Left ventricle myocardium inferior (tissue), 1 donor: ENCODE results near the gene PIAS2. TPM values are rescaled to one million over a fixed set of nuclear protein-coding genes. Genes with fewer than 3 reads are reported as not detected.

Experiments used
- DNase-seq: peaks from one replicate; pipeline ENCODE4 v3.0.0-alpha.2; 2020
- H3K27ac ChIP-seq: fragments of 200-600 bp; replicated peaks from 2 replicates; pipeline ENCODE4 v1.8.0; 2021
- H3K27me3 ChIP-seq: fragments of 200-600 bp; 2 replicates; pipeline ENCODE4 v1.8.0; 2021; ENCODE audit warnings: low read depth
- H3K36me3 ChIP-seq: fragments of 200-600 bp; 2 replicates; pipeline ENCODE4 v1.8.0; 2021
- H3K4me1 ChIP-seq: fragments of 200-600 bp; 2 replicates; pipeline ENCODE4 v1.8.0; 2021
- H3K4me3 ChIP-seq: fragments of 200-600 bp; 2 replicates; pipeline ENCODE4 v1.8.0; 2021; ENCODE audit warnings: mild to moderate bottlenecking, moderate library complexity
- H3K9me3 ChIP-seq: fragments of 200-600 bp; replicated peaks from 2 replicates; pipeline ENCODE4 v1.8.0; 2021
- intact Hi-C: fragments of 100-400 bp; cut with micrococcal nuclease; formaldehyde crosslinking; loops from one replicate; pipeline ENCODE4 v1.11.0; 2022
- total RNA-seq: library from RNA; stranded (reverse); fragmentation: NEBNext Ultra II Directional; extraction: Animal tissue kit (Norgen Biotek cat#: 25700); gene quantifications from one replicate; pipeline ENCODE4 v1.2.1, GENCODE V29; 2021
- TF ChIP-seq, protein P1 (sequence below): fragments of 200-600 bp; IDR thresholded peaks from 2 replicates; pipeline ENCODE4 v1.8.0; 2021; ENCODE audit warnings: antibody characterized with exemption, mild to moderate bottlenecking, borderline replicate concordance
- donor health status: DM: no; HTN: yes; CAD: no; lungs with severe emphysema.

Gene PIAS2
- total RNA-seq, 1 donor from 2014 or later = 33.2 TPM

DNA sequence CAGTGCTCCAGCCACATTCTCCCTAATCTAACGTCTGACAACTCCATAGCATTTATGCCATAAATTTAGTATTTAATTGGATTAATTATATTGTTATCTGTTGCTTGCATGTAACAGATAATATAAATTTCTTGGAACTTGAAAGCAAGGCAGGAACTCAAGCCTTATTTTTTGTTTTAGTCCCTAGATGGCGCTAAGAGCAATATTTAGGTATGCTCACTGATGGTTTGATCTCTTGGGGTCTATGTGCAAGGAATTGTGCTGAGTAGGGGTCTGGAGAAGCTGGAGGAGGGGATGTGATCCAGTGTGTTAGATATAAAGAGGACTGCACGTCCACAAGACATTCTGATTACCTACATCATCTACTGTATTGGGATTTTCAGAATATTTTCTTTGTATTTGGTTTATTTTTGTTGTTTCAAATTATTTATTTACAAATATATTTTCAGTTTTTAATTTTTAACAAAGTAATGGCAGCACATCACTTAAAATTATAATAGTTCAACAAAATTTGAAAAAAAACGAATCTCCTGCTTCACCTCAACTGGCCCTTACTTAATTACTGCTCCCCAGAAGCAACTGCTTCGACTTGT, 32.9 kb upstream of the PIAS2 start:
- no peaks in the 10 kb centered on the region for H3K36me3 ChIP-seq
- DNase-seq = no peak
- H3K27ac ChIP-seq = no peak overlapping the region
- no peak overlapping the region for H3K4me3 ChIP-seq
- H3K9me3 ChIP-seq = no peaks in the 10 kb centered on the region
- H3K27me3 ChIP-seq = no peaks in the 10 kb centered on the region
- TF ChIP-seq, protein P1, sequence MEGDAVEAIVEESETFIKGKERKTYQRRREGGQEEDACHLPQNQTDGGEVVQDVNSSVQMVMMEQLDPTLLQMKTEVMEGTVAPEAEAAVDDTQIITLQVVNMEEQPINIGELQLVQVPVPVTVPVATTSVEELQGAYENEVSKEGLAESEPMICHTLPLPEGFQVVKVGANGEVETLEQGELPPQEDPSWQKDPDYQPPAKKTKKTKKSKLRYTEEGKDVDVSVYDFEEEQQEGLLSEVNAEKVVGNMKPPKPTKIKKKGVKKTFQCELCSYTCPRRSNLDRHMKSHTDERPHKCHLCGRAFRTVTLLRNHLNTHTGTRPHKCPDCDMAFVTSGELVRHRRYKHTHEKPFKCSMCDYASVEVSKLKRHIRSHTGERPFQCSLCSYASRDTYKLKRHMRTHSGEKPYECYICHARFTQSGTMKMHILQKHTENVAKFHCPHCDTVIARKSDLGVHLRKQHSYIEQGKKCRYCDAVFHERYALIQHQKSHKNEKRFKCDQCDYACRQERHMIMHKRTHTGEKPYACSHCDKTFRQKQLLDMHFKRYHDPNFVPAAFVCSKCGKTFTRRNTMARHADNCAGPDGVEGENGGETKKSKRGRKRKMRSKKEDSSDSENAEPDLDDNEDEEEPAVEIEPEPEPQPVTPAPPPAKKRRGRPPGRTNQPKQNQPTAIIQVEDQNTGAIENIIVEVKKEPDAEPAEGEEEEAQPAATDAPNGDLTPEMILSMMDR = peak; percentile 38
- peaks cover 14% of the 10 kb centered on the region for H3K4me1 ChIP-seq
- intact Hi-C loops = no loop called here

GRCh38 chr18:46946656-46947282, 29.5 kb upstream of the PIAS2 start:
- H3K27ac ChIP-seq = no peak overlapping the region
- no peaks in the 10 kb centered on the region for H3K9me3 ChIP-seq
- H3K4me3 ChIP-seq = peak overlapping the region; percentile 74
- TF ChIP-seq, protein P1 = no peak
- H3K27me3 ChIP-seq = no peaks in the 10 kb centered on the region
- H3K36me3 ChIP-seq = no peaks in the 10 kb centered on the region
- intact Hi-C loops = no loop called here
- peak; percentile 81 for DNase-seq
- H3K4me1 ChIP-seq = peaks cover 14% of the 10 kb centered on the region

GRCh38 chr18:46942646-46943045, 25.3 kb upstream of the PIAS2 start:
- no peaks in the 10 kb centered on the region for H3K27me3 ChIP-seq
- H3K4me1 ChIP-seq = peaks cover 14% of the 10 kb centered on the region
- TF ChIP-seq, protein P1 = no peak
- intact Hi-C loops = no loop called here
- no peak overlapping the region for H3K4me3 ChIP-seq
- H3K9me3 ChIP-seq = no peaks in the 10 kb centered on the region
- DNase-seq = no peak
- no peak overlapping the region for H3K27ac ChIP-seq
- no peaks in the 10 kb centered on the region for H3K36me3 ChIP-seq

DNA sequence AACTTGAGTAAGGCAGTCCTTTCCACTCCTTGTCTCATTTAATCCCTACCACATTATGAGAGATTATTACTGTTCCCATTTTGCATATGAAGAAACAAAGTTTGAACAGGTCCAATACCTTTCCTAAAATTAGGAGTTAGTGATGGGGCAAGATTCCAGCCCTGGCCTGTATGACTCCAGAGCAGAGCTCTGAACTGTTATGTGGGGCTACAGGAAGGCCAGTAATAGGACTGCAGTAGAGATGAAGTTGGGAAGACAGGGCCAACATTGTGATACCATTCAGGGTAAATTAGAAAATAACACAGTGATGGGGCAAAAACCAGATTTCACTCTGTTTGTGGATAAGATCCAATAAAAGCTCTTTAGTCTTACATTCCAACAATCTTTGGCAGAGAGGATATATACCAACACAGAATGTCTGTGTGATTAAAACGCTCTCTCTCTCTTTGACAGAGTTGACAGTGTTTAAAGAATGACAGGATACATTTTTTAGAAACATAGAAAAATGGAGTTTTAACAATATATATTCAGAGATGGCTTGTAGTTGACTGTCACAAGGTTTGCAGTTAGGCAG, 22.8 kb upstream of the PIAS2 start:
- intact Hi-C loops = no loop called here
- DNase-seq = no peak
- Histone ChIP-seq H3K9me3 (peaks cover under 1% of the 10 kb centered on the region), H3K4me3 (no peak overlapping the region), H3K27me3 (no peaks in the 10 kb centered on the region), H3K36me3 (no peaks in the 10 kb centered on the region), H3K27ac (no peak overlapping the region), H3K4me1 (no peaks in the 10 kb centered on the region)
- TF ChIP-seq, protein P1 = no peak

- Histone ChIP-seq H3K4me1 (no peaks in the 10 kb centered on the region), H3K27me3 (no peaks in the 10 kb centered on the region), H3K27ac (no peak overlapping the region), H3K36me3 (no peaks in the 10 kb centered on the region), H3K4me3 (no peak overlapping the region), H3K9me3 (peaks cover 3% of the 10 kb centered on the region)
- DNase-seq = no peak
- TF ChIP-seq, protein P1 = no peak
- intact Hi-C loops = no loop called here
Measured at GRCh38 chr18:46939337-46939963, 22.1 kb upstream of the PIAS2 start.
